ENCODE measurements around the gene BLM.

DNA sequence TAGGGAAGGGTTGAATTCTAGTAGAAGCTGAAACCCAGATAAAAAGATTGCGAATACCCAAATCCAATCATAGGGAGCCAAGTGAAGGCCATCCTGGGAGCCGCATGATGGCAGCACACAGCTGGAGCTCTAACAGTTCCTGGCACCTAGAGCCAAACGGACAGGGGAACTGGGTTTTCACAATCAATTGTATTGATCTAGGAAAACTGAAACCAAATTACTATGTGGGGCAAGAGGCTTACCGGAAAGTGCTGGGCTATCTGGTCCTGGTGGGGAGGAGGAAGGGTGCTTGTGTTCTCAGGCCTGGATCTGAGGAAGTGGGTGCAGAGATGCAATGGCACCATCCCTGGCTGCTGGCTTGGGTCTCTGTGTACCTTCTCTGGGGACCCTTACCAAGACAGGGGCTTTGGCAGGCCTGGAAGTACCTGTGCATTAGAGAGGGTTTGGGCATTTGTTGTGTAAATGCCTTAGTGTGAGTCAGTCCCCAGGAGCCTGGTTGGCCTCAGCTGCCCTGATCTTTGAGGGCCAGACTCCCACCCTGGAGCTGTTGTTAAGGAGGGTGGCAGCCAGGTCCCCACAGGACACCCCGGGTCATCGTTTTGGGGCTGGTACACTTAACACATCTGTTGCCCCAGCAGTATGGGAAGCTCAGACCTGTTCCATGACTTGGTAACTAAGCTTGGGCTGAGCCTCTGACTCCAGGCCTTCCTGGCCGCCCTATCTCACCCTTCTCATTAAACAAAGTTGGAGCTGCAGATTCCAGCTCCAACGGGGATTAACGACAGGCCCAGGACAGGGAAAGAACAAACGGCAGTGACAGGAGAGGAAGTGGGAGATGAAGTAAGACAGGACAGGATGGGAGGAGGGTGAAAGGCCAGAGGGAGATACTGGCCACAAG lies 142.3 kb downstream of the BLM start:
- no peak for TF ChIP-seq POLR2AphosphoS5 (IDR thresholded peaks at IDR 0.05; ENCODE audit: low read depth, low read length)
- no peak for TF ChIP-seq POLR2A (IDR thresholded peaks at IDR 0.05; ENCODE audit: low read depth, low read length)

Data from GM12892 (cell line).